ENCODE results near the gene PRPSAP1.
"Not testable (repeated sequence)": the region's sequence is repeated elsewhere in the genome, so short reads cannot be mapped to it uniquely, and the experiment has no call there.

PRPSAP1 gene

DNA sequence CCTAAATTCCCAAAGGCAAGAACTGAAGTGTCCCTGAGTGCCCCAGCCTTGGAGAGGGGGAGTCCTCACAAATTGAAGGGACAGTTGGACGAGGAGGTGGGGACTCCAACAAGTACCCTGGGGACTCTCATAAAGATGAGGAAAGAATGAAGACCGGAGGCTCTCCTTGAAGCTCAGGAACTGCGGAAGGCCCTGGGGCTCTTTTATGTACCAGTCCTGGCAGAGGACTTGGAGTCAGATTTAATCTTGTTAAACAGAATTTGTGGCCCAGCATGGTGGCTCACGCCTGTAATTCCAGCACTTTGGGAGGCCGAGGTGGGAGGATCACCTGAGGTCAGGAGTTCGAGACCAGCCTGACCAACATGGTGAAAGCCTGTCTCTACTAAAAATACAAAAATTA lies 6.1 kb upstream of the PRPSAP1 start:
- not testable (repeated sequence) for DNase-seq (ENCODE audit: low read depth)

- DNase-seq (ENCODE audit: low read depth) = no peak
These were observed 5.7 kb upstream of the PRPSAP1 start for GRCh38 chr17:76359375-76359774.

GRCh38 chr17:76357597-76358158 lies 4.0 kb upstream of the PRPSAP1 start:
- DNase-seq (ENCODE audit: low read depth) = no peak

- no peak for DNase-seq (ENCODE audit: low read depth)
These were observed 3.2 kb upstream of the PRPSAP1 start for GRCh38 chr17:76356803-76357456.

- DNase-seq (ENCODE audit: low read depth) = no peak
These were observed 1.1 kb upstream of the PRPSAP1 start for GRCh38 chr17:76354747-76355310.

DNA sequence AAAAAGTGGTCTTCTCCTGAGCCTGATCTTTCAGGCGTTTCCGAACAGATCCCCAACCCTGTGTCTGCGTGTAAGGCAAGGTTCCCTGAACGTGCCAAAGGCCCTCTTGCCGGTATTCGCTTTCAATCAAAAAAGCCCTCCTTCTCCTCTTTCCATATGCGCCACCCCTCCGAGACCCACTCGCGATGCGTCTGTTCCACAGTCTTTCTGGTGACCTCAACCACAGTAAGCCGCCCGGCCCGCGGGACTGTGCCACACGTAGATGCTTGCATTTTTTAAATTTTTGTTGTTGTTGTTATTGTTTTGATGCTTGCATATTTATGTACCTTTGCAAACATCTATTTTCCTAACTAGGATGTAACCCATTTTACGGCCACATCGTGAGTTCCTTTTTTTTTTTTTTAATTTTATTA lies 607 bp upstream of the PRPSAP1 start:
- no peak for DNase-seq (ENCODE audit: low read depth)

DNA sequence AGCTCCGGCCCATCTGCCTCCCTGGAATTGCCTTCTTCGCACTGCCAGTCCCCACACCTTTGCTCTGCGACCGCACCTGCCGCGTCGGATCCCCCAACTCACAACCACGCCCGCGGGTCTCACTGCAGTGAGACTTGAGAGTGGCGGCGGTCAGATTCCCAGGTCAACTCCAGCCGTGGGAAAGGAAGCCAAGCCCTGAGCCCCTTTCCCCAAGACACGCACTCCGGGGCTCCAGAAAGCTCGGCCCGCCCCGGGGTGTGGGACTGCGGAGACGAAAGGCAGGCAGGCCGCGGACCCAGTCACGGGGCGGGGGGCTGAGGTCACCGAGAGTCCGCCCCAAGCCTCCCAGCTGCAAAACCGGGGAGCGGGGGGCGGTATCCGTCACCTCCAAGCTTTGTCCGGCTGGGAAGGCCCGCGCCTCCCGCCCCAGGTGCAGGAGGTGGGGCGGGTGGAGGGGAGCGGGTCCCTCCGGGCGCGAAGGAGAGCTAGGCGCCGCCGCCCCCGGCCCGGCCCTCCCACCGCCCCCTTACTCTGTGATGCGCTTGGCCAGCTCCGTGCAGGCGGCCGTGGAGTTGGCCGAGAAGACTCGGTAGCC lies 615 bp downstream of the PRPSAP1 start:
- DNase-seq (ENCODE audit: low read depth) = no peak

- DNase-seq (ENCODE audit: low read depth) = no peak
These were observed 2.1 kb downstream of the PRPSAP1 start for GRCh38 chr17:76351526-76352071.

GRCh38 chr17:76350463-76350862 lies 3.3 kb downstream of the PRPSAP1 start:
- DNase-seq (ENCODE audit: low read depth) = no peak

DNA sequence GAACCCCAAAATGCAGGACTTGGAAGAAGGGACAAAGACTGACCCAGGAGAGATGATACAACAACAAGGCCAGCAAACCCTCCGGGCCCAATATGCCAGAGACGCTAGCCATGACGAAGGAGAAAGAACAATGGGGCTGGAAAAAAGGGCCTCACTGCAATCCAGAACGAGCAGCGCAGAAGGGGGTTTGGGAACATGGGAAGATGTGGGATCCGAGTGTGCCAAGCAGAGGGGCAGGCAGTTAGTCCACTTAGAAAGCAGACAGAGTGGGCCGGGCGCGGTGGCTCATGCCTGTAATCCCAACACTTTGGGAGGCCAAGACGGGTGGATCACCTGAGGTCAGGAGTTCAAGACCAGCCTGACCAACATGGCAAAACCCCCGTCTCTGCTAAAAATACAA lies 6.8 kb downstream of the PRPSAP1 start:
- DNase-seq (ENCODE audit: low read depth) = not testable (repeated sequence)

- DNase-seq (ENCODE audit: low read depth) = no peak
These were observed 8.2 kb downstream of the PRPSAP1 start for GRCh38 chr17:76345377-76345974.

- DNase-seq (ENCODE audit: low read depth) = no peak
These were observed 10.6 kb downstream of the PRPSAP1 start for GRCh38 chr17:76343106-76343505.

DNA sequence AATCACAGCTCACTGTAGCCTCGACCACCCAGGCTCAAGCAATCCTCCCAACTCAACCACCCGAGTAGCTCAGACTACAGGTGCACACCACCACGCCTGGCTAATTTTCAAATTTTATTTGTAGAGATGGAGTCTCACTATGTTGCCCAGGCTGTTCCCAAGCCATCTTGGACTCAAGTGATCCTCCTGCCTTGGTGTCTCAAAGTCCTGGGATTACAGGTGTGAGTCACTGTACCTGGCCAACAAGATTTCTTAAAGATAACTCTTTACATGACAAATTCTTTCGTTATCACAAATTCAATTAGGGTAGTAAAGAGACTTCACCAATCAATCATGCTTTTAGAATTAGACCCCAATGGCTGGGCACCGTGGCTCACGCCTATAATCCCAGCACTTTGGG lies 12.4 kb downstream of the PRPSAP1 start:
- DNase-seq (ENCODE audit: low read depth) = no peak

- no peak for DNase-seq (ENCODE audit: low read depth)
These were observed 16.3 kb downstream of the PRPSAP1 start for GRCh38 chr17:76337413-76337777.

DNA sequence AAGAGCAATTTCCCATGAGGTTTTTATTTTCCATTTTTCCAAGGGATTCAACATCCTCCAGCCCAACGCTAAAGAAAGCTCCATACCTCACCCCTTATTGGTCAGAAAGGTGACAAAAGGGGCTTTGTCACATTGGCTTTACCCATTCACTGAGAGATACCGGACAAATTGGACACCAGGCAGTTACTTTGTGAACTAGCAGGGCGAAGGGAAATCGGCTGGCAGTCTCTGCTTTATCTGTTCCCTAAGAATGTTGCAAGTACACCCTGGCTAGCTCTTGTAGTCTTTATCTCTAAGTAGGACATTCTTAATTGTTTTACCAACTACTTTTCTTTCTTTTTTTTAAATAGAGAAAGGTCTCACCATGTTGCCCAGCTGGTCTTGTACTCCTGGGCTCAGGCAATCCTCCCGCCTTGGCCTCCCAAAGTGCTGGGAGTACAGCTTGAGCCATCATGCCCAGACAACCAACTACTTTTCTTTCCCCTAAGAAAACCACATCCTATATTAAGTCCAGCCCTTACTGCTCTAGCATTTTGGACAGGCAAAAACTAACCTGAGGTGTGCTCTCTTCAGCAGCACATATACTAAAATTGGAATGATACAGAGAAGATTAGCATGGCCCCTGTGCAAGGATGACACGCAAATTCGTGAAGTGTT lies 16.8 kb downstream of the PRPSAP1 start:
- no peak for DNase-seq (ENCODE audit: low read depth)

DNA sequence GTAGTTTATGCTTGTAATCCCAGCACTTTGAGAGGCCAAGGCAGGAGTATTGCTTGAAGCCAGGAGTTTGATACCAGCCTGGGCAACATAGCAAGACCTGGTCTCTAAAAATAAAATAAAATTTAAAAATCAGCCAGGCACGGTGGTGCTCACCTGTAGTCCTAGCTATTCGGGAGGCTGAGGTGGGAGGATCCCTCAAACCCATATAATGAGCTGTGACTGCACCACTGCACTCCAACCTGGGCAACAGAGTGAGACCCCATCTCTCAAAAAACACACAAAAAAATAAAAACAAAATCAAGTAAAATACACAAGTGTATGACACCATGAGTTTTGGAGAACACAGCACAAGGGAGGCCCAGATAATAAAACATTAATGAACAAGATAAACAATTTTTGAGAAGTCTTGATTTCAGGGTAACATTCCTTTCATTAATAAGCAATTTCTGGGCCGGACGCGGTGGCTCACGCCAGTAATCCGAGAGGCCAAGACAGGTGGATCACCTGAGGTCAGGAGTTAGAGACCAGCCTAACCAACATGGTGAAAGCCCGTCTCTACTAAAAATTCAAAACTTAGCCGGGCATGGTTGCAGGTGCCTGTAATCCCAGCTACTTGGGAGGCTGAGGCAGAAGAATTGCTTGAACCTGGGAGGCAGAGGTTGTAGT lies 17.9 kb downstream of the PRPSAP1 start:
- DNase-seq (ENCODE audit: low read depth) = no peak

DNA sequence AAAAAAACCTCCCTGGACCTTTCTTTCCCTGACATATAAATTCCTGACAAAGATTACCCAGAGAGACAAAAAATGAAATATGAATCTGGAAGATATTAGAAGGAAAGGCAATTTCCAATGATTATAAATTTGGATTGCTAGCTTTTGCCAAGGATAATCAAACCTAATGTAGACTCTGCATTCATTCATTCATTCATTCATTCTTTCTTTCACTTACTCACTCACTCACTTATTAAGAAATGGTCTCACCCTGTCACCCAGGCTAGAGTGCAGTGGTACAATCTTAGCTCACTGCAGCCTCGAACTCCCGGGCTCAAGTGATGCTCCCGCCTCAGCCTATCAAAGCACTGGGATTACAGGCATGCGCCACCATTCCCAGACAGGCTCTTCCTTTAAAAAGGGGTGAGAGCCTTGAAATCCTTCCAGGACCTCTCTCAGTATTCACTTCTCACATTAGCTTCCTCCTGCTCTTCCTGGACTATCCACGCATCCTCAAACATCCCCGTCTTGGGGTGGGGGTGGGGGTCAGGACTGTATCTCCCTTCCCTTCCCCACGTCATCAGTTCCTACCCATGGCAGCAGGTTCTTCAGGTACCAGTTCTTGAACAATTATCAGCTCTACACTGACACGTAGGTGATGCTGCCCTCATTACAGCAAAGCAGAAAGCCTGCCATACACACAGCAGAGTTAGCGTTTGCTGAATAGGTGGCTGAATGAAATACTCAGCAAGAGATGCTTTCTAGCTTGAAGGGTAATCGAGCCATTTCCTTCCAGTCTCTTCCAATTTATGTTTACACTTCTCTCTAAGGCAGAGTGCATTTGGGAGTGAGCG lies 19.8 kb downstream of the PRPSAP1 start:
- no peak for DNase-seq (ENCODE audit: low read depth)

- DNase-seq (ENCODE audit: low read depth) = no peak
These were observed 22.6 kb downstream of the PRPSAP1 start for GRCh38 chr17:76331083-76331482.

GRCh38 chr17:76329664-76330063 lies 24.1 kb downstream of the PRPSAP1 start:
- DNase-seq (ENCODE audit: low read depth) = no peak

DNA sequence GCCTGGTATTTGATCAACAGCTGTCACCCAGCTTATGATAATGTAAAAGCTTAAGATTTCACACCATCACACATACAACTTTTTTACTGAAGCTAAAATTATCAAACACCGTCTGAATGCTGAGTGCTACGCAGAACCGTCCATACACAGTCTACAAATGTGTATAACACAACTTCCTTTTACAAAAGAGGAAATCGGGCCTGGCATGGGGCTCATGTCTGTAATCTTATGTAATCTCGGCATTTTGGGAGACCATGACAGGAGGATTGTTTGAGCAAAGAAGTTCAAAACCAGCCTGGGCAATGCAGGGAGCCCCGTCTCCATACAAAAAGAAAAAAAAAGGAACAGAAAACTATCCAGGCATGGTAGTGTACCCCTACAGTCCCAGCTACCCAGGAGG lies 26.0 kb downstream of the PRPSAP1 start:
- DNase-seq (ENCODE audit: low read depth) = no peak

GRCh38 chr17:76326306-76326705 lies 27.4 kb downstream of the PRPSAP1 start:
- DNase-seq (ENCODE audit: low read depth) = no peak
